SKM-1 (cell line): ENCODE results near the gene ANKRD27.

Source experiments
- DNase-seq: peaks from one replicate; lab custom pipeline; 2025; ENCODE audit not compliant: unreplicated experiment; lab: John Stamatoyannopoulos, UW

Gene ANKRD27

GRCh38 chr19:32558607-32559228 is 116.3 kb downstream of the ANKRD27 start:
- no peak for DNase-seq

GRCh38 chr19:32555786-32556185 is 119.2 kb downstream of the ANKRD27 start:
- DNase-seq: no peak

- DNase-seq: no peak
These were observed 124.3 kb downstream of the ANKRD27 start for GRCh38 chr19:32550666-32551065.
